ENCODE results near the gene RAMP1. TPM values are rescaled to one million over a fixed set of nuclear protein-coding genes. Genes with fewer than 3 reads are reported as not detected.
"Not testable (repeated sequence)": the region's sequence is repeated elsewhere in the genome, so short reads cannot be mapped to it uniquely, and the experiment has no call there.

The RAMP1 gene
- total RNA-seq, 1 donor from 2014 or later: 6.5 TPM

- no peak for TF ChIP-seq CTCF (conservative IDR thresholded peaks at IDR 0.05; ENCODE audit: low read depth, low read length)
- no peak for DNase-seq (ENCODE audit: low read depth)
- H3K4me3 ChIP-seq (ENCODE audit: low read depth, low read length): no peak overlapping the region
Observed at GRCh38 chr2:237866101-237866621, 6.7 kb downstream of the RAMP1 start.

GRCh38 chr2:237867465-237867864 is 8.0 kb downstream of the RAMP1 start:
- DNase-seq (ENCODE audit: low read depth): no peak
- no peak for TF ChIP-seq CTCF (conservative IDR thresholded peaks at IDR 0.05; ENCODE audit: low read depth, low read length)
- H3K4me3 ChIP-seq (ENCODE audit: low read depth, low read length): no peak overlapping the region

GRCh38 chr2:237868074-237868473 is 8.7 kb downstream of the RAMP1 start:
- not testable (repeated sequence) for H3K4me3 ChIP-seq (ENCODE audit: low read depth, low read length)

GRCh38 chr2:237868631-237869342 is 9.4 kb downstream of the RAMP1 start:
- DNase-seq (ENCODE audit: low read depth): no peak
- TF ChIP-seq CTCF (conservative IDR thresholded peaks at IDR 0.05; ENCODE audit: low read depth, low read length): no peak
- H3K4me3 ChIP-seq (ENCODE audit: low read depth, low read length): no peak overlapping the region

More at GRCh38 chr2:237868074-237868473, 8.7 kb downstream of the RAMP1 start:
- DNase-seq (ENCODE audit: low read depth): not testable (repeated sequence)

- no peak for DNase-seq (ENCODE audit: low read depth)
- H3K4me3 ChIP-seq (ENCODE audit: low read depth, low read length): no peak overlapping the region
- no peak for TF ChIP-seq CTCF (conservative IDR thresholded peaks at IDR 0.05; ENCODE audit: low read depth, low read length)
Observed at GRCh38 chr2:237869343-237870102, 10.1 kb downstream of the RAMP1 start.

GRCh38 chr2:237870126-237870525 is 10.7 kb downstream of the RAMP1 start:
- TF ChIP-seq CTCF (conservative IDR thresholded peaks at IDR 0.05; ENCODE audit: low read depth, low read length): no peak
- H3K4me3 ChIP-seq (ENCODE audit: low read depth, low read length): no peak overlapping the region
- DNase-seq (ENCODE audit: low read depth): no peak

- no peak overlapping the region for H3K4me3 ChIP-seq (ENCODE audit: low read depth, low read length)
- TF ChIP-seq CTCF (conservative IDR thresholded peaks at IDR 0.05; ENCODE audit: low read depth, low read length): no peak
Observed at GRCh38 chr2:237870754-237871651, 11.6 kb downstream of the RAMP1 start.

More at GRCh38 chr2:237870754-237871651, 11.6 kb downstream of the RAMP1 start:
- no peak for DNase-seq (ENCODE audit: low read depth)
